IMR-90 (cell line): Measurements from ENCODE around the gene PKN3. TPM values are rescaled to one million over a fixed set of nuclear protein-coding genes. Genes with fewer than 3 reads are reported as not detected.

Experiments used
- CTCF ChIP-seq: conservative IDR thresholded peaks from 2 replicates; pipeline ENCODE4 v1.5.1; 2012; ENCODE audit warnings: mild to moderate bottlenecking, low read depth, low read length, improper control_type of control experiment
- polyA plus RNA-seq, 3 experiments: library from polyadenylated mRNA; depleted of rRNA; stranded (reverse); fragments of >200 nt; gene quantifications; 2 replicates each; pipeline ENCODE4 v1.2.3, GENCODE V29; 2012; ENCODE audit warnings: low replicate concordance in 1 of 3
- total RNA-seq: library from RNA; depleted of rRNA; stranded (reverse); fragments of >200 nt; gene quantifications from 2 replicates; pipeline ENCODE4 v1.2.3, GENCODE V29; 2012

Gene PKN3
- total and polyA plus RNA-seq, 2 of the 4 experiments (the other 2 are of a cell fraction): 1.6 to 3.8 TPM

GRCh38 chr9:128722380-128723351 is 20.4 kb downstream of the PKN3 start (continued):
- TF ChIP-seq CTCF: no peak
